Cardiac muscle cell (in vitro differentiated cells and primary cell): ENCODE measurements around the gene RSBN1L. TPM values are rescaled to one million over a fixed set of nuclear protein-coding genes. Genes with fewer than 3 reads are reported as not detected.

Experiments
- DNase-seq, 2 donors: peaks; one replicate each; pipeline versions ENCODE4 v3.0.0 to v3.0.0-alpha.2; 2010 to 2017; ENCODE audit warnings: low read depth in 1 of 2, low spot score in 1 of 2
- H3K27ac ChIP-seq: fragments of 200-600 bp; sonication (generic); 2 replicates; pipeline ENCODE4 v1.5.1; 2016
- H3K27me3 ChIP-seq: fragments of 200-600 bp; sonication (generic); 2 replicates; pipeline ENCODE4 v1.6.0; 2016; ENCODE audit warnings: control low read depth
- H3K36me3 ChIP-seq: fragments of 200-600 bp; sonication (generic); 2 replicates; pipeline ENCODE4 v1.5.1; 2016; ENCODE audit warnings: control low read depth
- H3K4me1 ChIP-seq: fragments of 200-600 bp; sonication (generic); 2 replicates; pipeline ENCODE4 v1.8.1; 2017; ENCODE audit warnings: low read depth, mild to moderate bottlenecking, mixed run types
- H3K4me3 ChIP-seq: fragments of 200-600 bp; sonication (generic); 2 replicates; pipeline ENCODE4 v1.5.1; 2016; ENCODE audit warnings: mild to moderate bottlenecking
- H3K9me3 ChIP-seq: fragments of 200-600 bp; sonication (generic); 2 replicates; pipeline ENCODE4 v1.5.1; 2017; ENCODE audit warnings: low read depth, mild to moderate bottlenecking, control low read depth
- polyA plus RNA-seq: library from polyadenylated mRNA; unstranded; fragments of >200 nt; fragmentation: Nextera tagmentation; extraction: Ambion mirVana; gene quantifications from 2 replicates; pipeline ENCODE4 v1.2.1, GENCODE V29; 2016
- total RNA-seq: library from RNA; depleted of rRNA; stranded (reverse); fragments of >200 nt; gene quantifications from 2 replicates; pipeline ENCODE4 v1.2.3, GENCODE V29; 2016
- TF ChIP-seq, protein P1 (sequence below): IDR thresholded peaks from 2 replicates; pipeline ENCODE4 v1.5.1; 2012; ENCODE audit warnings: low read depth, mild to moderate bottlenecking, low read length

RSBN1L gene
- total and polyA plus RNA-seq, 2 experiments from 2014 or later, result 6.6 to 13.6 TPM

DNA sequence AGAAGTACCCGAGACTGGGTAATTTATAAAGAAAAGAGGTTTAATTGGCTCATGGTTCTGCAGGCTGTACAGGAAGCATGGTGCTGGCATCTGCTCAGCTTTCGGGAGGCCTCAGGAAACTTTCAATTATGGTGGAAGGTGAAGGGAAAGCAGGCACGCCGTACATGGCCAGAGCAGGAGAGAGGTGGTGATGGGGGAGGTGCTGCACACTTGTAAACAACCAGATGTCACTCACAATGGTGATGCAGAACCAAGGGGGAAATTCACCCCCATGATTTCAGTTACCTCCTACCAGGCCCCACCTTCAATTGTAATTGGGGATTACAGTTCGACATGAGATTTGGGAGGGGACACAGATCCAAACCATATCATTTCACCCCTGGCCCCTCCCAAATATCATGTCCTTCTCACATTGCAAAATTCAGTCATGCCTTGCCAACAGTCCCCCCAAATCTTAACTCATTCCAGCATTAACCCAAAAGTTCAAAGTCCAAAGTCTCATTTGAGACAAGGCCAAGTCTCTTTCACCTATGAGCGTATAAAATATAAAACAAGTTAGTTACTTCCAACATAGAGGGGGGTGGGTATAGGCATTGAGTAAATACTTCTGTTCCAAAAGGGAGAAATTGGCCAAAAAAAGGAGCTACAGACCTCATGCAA, 50.0 kb downstream of the RSBN1L start:
- no peaks in the 10 kb centered on the region for H3K4me1 ChIP-seq
- H3K27ac ChIP-seq, result no peak overlapping the region
- H3K36me3 ChIP-seq, result peaks cover 3% of the 10 kb centered on the region
- TF ChIP-seq, protein P1, sequence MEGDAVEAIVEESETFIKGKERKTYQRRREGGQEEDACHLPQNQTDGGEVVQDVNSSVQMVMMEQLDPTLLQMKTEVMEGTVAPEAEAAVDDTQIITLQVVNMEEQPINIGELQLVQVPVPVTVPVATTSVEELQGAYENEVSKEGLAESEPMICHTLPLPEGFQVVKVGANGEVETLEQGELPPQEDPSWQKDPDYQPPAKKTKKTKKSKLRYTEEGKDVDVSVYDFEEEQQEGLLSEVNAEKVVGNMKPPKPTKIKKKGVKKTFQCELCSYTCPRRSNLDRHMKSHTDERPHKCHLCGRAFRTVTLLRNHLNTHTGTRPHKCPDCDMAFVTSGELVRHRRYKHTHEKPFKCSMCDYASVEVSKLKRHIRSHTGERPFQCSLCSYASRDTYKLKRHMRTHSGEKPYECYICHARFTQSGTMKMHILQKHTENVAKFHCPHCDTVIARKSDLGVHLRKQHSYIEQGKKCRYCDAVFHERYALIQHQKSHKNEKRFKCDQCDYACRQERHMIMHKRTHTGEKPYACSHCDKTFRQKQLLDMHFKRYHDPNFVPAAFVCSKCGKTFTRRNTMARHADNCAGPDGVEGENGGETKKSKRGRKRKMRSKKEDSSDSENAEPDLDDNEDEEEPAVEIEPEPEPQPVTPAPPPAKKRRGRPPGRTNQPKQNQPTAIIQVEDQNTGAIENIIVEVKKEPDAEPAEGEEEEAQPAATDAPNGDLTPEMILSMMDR, result no peak
- no peak for DNase-seq
- H3K9me3 ChIP-seq, result no peaks in the 10 kb centered on the region
- H3K27me3 ChIP-seq, result no peaks in the 10 kb centered on the region
- H3K4me3 ChIP-seq, result no peak overlapping the region

DNA sequence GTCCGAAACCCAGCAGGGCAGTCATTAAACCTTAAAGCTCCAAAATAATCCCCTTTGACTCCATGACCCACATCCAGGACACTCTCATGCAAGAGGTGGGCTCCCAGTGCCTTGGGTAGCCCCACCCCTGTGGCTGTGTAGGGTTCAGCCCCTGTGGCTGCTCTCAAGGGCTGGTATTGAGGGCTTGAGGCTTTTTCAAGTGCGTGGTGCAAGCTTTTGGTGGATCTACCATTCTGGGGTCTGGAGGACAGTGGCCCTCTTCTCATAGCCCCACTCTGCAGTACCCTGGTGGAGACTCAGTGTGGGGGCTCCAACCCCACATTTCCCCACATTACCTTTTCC, 50.5 kb downstream of the RSBN1L start:
- no peak overlapping the region for H3K27ac ChIP-seq
- DNase-seq, result no peak
- TF ChIP-seq, protein P1, result no peak

DNA sequence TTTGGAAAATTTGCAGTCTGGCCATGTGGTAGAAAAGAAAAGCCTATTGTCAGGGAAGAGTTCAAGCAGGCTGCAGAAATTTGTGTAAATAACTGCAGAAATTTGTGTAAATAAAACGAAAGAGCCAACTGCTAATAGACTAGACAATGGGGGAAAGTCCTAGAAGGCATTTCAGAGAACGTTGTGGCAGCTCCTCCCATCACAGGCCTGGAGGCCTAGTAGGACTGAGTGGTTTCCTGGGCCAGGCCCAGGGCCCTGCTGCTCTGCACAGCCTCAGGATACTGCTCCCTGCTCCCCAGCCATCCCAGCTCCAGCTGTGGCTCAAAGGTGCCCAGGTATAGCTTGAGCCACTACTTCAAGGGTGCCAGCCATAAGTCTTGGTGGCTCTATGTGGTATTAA, 50.9 kb downstream of the RSBN1L start:
- H3K4me3 ChIP-seq, result no peak overlapping the region
- H3K4me1 ChIP-seq, result no peaks in the 10 kb centered on the region
- no peak overlapping the region for H3K27ac ChIP-seq
- no peak for DNase-seq
- peaks cover 3% of the 10 kb centered on the region for H3K36me3 ChIP-seq
- TF ChIP-seq, protein P1, result no peak
- H3K27me3 ChIP-seq, result no peaks in the 10 kb centered on the region
- no peaks in the 10 kb centered on the region for H3K9me3 ChIP-seq

More for the DNA sequence above, 50.5 kb downstream of the RSBN1L start:
- H3K9me3 ChIP-seq, result no peaks in the 10 kb centered on the region
- H3K4me1 ChIP-seq, result no peaks in the 10 kb centered on the region
- H3K27me3 ChIP-seq, result no peaks in the 10 kb centered on the region
- H3K36me3 ChIP-seq, result peaks cover 3% of the 10 kb centered on the region
- no peak overlapping the region for H3K4me3 ChIP-seq

DNA sequence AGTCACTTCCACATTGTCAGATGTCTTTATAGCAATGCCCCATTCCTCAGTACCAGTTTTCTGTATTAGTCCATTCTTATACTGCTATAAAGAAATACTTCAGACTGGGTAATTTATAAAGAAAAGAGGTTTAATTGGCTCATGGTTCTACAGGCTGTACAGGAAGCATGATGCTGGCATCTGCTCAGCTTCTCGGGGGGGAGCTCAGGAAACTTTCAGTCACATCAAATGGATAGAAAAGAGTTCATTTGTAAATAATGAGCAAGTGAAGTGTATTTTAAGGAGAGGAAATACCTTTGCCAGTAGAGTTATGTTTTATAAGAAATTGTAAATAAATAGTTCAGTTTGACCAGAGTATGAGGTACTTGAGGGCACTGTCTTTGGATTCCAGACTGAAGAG, 51.5 kb downstream of the RSBN1L start:
- no peaks in the 10 kb centered on the region for H3K27me3 ChIP-seq
- H3K27ac ChIP-seq, result no peak overlapping the region
- H3K9me3 ChIP-seq, result no peaks in the 10 kb centered on the region
- peaks cover 3% of the 10 kb centered on the region for H3K36me3 ChIP-seq
- H3K4me1 ChIP-seq, result no peaks in the 10 kb centered on the region
- no peak overlapping the region for H3K4me3 ChIP-seq
- TF ChIP-seq, protein P1, result no peak
- no peak for DNase-seq

DNA sequence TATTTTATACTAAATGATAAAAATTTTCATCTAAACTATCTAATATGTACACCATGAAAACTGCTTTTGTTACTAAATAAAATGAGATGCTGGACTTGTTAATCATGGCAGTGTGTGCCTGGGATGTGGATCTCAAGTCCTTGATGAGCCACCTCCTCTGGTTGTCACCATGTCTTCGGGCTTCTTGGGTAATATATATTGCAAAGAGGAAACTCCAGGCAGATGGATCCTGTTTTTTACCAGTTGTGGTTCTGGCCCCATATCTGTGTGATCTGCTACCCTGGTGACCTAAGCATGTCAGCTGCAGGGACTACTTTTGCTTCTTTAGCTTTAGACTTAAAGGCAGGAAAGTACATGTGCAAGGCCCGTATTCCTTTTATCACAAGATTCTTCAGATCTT, 55.8 kb downstream of the RSBN1L start:
- Histone ChIP-seq H3K9me3 (no peaks in the 10 kb centered on the region), H3K27me3 (no peaks in the 10 kb centered on the region), H3K4me3 (no peak overlapping the region), H3K27ac (no peak overlapping the region), H3K36me3 (peaks cover 3% of the 10 kb centered on the region), H3K4me1 (no peaks in the 10 kb centered on the region)
- TF ChIP-seq, protein P1, result no peak
- DNase-seq, result no peak
